ENCODE results near the gene POU2F1.

GRCh38 chr1:167289075-167289442, 68.4 kb downstream of the POU2F1 start:
- TF ChIP-seq CTCF (IDR thresholded peaks at IDR 0.05) (no peak), POLR2A (IDR thresholded peaks at IDR 0.05) (no peak)

Measured in lower leg skin (tissue), 3 donors.